CD4-positive, alpha-beta T cell treated with Interleukin-1 beta for 1 hour (primary cell): ENCODE results near the gene PDE1C.
"Not testable (repeated sequence)": the region's sequence is repeated elsewhere in the genome, so short reads cannot be mapped to it uniquely, and the experiment has no call there.

Source experiments
- DNase-seq, 2 donors: peaks; one replicate each; pipeline ENCODE4 v3.0.0-alpha.2; 2020 to 2022

PDE1C gene

DNA sequence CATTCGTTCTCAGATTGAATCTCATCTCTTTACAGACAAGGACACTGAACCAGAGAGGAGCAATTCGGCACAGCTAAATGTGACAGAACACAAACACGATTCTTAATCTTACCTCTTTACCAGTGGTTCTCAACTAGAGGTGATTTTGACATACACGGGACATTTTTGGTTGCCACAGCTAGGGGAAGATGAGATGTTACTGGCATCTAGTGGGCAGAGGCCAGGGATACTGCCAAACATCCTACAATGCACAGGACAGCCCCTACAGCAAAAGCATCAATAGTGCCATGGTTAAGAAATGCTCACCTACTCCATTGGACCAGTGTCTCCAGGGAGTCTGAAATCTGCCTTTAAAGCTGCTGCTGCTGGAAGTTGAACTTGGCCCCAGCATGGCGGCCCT, 27.3 kb downstream of the PDE1C start:
- no peak for DNase-seq

DNA sequence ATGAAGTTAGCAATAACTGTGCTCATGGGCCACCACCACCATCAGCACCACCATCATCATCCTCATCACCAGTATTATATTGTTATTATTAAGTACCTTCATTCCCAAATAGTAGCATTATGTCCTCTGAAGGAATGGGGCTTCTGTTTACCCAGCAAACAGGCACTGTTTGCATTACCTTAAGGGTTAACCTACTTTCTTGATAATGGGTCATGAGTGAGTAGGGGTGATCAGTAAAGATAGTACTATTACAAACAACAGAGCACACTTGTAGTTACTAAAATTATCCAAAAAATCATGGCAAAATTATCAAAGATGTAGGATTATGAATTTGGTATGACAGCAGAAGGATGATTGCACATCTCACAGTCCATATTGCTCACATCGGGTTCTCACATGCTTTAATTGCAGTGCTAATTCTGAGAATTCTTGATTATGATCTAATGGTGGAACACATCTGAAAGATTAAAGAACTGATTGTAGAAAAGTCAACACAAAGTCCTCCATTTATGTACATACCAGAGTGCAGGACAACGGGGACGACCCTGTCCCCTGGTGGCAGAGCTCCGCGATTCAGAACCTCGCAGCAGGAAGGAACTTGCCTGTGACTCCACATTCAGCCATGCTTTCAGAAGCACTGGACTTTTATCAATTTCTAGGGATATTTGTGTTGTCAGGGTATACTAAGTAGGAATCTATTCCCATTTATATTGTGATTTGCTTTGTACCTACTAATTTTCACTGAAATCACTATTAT, 31.0 kb downstream of the PDE1C start:
- no peak for DNase-seq

DNA sequence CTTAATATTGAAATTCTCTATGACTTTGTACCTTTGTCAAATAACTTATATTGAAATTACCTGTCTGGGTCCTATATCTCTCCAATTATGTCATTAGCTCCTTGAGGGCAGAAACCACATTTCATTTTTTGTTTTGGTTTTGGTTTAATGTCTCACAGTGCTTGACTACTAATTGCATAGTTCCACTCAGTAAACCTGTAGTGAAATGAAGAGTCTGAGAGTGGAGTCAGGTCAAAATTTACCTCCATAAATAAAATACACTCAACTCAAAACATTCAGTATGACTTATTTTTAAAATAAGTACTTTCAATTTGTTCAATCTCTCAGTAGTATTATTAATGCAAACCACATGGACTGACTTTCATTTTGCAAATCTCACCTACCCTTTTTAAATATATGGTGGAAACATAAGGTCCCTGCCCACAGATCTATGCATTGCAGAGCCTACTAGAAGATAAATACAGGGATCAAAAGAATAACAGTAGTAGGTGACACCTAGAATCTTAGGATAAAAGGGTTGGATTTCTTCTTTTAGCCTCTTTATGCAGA, 32.5 kb downstream of the PDE1C start:
- no peak for DNase-seq

DNA sequence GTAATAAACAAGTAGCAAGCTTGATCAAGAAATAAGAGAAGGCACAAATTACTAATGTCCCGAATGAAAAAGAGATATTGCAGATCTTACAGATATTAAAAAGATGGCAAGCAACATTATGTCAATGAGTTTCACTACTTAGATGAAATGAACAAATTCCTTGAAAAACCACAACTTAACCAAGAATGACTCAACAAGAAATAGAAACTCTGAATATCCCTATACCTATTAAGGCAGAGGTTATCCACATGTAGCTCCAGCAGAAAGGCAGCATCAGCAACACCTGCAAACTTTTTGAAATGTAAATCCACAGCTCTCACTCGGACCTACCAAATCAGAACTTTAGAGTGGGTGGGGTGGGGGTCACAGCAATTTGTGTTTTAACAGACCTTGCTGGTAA, 33.6 kb downstream of the PDE1C start:
- DNase-seq: no peak

DNA sequence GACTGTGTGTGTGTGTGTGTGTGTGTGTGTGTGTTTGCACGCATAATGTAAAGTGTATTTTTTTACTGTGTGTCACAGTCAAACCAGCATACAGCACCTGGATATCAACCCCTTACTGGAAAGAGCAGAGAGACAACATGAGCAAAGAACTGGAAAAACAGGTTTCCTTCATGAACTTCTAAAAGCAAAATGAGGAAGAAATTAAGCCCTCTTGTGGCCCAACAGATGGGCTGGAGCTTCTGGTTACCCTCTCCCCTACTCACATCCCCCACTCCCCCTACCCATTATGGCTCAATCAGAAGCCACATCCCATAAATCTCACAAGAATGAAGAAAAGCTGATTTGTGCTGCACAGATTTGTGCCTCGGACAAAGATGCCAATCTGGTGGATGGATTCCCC, 36.2 kb downstream of the PDE1C start:
- no peak for DNase-seq

DNA sequence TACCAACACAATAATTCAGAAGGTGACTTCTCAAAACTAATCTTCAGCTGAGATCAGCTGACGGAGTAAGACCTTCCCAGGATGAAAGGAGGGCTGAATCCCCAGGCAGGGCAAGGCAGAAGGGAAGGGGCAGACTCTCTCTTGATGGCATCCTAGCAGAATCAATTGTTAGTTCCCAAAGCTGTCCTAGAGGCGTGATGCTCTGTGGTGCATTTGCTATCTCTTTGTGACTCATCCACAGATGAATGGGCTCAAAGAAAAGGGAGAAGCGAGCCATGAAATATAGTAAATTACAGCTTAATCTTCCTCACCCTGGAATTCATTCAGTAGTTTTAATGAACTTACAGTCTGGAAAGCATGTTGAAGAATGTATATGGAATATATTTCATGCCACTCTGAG, 37.2 kb downstream of the PDE1C start:
- DNase-seq: no peak

DNA sequence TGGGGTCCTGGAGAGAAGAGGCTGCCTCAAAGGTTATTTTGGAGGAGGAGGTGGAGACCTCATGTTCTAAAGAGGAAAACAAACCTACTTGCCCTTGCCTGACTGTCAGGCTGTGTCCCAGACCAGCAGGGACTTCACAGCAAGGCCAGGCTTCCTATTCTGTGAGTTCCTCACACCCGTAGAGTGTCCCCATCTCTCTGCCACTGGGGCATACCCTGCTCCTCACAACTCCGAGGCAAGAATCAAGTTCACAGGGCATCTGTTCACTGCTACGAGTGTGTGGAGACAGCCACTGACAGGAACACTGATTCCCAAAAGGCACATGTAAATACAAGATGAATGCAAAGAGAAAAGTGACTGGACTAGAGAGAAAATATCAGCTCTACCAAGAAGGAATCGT, 38.0 kb downstream of the PDE1C start:
- no peak for DNase-seq

DNA sequence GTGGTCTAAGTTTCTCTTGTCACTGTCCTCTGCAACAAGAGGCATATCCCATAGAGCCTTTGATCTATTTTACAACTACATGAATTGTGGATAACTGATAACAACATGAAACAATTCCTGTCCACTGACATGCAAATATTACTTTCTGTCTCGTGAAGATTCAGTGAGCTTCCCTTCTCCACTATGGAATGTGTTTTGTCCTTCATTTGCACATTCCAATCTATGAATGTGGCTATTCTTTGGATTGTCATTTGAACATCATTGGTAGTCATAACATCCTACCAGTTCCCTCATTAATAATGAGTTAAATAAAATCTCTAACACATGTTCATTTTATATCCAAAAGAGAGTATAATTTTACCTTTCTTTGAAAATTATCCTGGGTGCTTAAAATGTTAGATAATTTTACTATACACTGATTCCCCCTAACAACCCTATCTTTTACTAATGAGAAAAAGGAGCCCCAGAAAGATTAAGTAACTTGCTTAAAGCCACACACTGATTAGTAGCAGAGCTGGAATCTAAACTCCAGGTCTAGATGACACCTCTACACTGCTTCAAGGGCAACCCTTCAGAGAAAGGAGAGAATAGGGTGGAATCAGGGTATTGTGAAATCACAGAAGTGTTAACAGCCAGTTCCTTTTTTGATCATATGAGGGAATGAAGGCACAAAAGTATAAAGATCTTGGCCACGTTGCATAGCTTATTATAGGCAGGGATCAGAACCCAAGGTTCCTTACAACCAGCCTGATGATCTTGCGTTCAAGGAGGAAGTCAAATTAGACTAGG, 39.1 kb downstream of the PDE1C start:
- DNase-seq: no peak

DNA sequence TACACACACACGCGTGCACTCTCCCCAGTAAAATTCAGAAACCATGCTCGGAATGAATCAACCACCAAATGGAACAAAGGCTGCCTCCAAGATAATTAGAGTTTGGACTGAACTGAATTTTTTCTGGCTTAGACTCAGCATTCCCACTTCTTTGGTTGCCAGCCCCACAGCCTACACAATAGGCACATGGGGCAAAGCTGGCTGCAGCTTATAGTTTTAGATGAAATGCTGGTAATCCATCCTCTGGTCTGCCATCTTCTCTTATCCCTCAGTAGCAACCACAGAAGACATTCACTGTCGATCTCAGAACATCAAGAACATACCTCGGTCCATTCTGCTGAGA, 44.2 kb downstream of the PDE1C start:
- DNase-seq: no peak

DNA sequence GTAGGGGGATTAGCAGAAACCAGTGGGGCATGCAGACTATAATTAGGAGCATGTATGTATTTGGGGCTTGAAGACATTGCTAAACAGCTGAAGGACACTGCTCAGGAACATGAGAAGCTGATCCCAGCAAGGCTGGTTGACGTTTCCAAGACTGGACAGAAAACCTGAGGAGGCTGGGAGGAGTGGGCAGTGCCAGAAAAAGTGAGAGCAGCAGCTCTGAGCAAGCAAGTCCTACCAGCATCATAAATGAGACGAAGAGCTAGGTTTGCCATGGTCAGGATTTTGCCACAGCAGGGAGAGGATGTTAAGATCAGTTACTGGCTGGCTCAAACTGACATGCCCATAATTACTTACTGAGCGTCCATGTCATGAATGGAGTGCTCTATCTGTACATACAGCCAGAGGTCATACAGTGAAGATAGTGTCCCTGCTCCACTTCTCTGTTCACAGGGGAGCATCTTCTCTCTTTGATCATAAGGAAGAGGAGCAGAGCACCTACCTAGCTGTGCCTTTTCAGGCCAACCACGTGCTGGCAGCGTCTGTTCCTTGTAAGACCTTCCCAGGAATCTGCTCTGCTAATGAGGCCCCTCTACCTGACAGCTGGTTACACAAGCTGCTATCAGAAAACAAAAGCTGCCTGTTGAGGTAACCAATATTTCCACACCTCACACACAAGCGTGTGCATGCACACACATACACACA, 44.7 kb downstream of the PDE1C start:
- no peak for DNase-seq

DNA sequence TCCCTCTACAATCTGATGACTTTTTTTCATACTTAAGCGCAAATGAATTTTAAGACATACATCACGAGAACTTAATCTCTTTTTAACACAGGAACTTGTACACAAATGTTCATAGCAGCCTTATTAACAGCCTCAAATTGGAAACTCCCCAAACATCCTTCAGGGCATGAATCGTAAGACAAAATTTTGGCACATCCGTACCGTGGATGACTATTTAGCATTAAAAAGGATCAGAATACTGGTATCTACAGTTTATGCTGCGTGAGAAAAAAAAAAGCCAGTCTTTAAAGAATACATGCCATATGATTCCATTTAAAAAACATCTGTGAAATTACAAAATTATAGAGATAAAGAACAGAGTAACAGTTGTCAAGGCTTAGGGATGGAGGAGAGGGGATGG, 46.8 kb downstream of the PDE1C start:
- no peak for DNase-seq

DNA sequence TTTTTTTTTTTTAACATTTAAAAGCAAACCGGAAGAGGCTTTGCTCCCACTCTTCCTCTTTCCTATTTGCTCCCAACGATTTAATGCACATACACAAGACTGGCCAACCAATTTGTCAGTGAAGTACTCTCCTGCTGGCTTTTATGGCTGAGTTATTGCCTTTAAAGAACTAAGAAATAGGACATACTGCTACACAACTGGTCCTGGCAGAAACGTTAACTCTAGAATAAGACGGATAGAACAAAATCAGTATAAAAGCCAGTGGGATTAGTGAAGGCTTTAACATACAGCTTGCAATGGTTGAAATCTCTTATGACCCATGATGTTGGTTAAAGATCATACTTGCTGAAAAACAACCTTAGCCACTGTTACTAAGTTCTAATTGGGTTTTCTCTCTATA, 47.2 kb downstream of the PDE1C start:
- no peak for DNase-seq

DNA sequence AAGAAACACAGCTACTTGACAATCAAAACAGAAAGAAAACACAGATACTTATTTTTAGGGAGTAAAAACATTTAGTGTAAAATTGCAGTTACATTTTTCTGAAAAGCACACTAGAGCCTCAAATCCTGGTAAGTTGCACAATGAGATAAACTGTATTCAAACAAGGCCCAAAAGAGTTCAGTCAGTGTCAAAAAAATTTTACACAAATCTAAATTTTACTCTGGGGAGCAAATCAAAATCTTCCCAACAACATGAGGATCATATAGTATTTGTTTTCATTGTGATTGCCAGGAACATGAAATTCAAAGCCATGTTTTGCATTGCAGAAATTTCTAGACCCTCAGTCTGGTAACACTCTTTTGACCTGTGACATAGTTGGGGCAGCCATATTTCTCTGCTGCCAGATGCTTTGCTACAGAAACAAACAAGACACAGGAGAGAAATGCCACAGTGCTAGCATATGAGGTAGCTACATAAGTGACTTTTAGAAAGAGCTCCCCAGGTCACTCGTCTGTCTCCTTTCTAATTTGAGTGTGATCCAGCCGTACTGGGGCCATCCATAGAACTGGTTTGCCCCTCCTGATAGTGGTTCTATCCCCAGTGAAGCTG, 49.6 kb downstream of the PDE1C start:
- no peak for DNase-seq

DNA sequence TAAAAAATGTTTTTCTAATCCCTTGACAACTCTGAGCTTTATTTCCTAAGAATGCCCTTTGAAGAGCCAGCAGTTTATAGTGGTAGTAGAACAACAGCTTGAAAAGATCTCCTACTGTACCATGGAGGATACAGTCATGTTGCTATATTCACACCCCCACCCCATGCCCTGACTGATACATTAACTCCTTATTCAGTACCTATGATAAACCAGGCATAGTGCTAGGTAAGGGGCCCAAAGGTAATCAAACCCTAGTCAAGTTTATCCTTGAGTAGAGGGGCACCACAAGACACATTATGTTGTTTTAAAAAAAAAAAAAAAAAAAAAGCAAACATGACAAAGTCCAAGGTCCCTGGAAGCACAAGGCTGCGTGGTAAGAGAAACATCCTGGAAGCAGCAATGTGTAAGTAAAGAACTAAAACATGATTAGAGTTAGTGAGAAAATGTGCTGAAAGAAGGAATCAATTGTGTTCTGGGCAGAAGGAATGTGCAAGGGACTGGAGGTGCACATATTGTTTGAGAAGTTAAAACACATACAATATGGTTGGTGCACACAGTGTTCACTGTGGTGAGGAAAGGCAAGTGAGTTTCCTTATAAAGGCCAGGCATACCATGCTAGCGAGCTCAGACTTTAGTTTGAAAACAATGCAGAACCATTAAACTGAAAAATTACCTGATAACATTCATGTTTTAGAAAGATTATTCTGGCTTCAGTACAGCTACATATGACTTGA, 51.2 kb downstream of the PDE1C start:
- DNase-seq: no peak

DNA sequence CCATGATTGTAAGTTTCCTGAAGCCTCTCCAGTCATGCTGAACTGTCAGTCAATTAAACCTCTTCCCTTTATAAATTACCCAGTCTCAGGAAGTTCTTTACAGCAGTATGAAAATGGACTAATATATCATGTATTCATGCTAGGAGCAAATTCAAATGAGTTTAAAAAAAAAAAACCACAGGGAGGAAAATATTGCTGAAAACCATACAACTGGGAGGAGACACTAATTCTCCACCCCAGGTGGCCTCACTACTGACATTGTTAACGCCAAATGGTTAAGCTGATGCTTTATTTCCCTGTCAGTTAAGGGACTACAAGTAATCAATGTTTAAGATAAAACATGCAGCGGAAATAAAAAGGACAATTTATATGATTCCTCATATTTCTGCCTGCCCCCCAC, 55.1 kb downstream of the PDE1C start:
- DNase-seq: no peak

DNA sequence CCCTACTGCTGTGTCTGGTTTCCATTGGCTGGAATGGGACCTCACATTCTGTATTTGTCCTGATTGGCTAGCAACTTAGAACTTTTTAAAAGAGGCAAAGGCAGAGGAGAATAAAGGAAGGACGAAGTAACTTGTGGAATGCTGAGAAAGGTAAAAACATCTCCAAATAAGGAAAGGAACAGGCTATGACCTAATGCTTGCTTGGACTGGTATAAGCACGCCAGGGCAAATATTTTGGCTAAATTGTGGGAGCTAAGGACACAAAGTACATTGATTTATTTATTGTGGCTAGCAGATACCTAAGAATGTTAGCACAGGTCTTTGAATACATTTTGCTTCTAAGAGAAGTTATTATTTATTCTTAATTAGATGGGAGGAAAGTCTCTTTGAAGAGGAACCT, 56.7 kb downstream of the PDE1C start:
- not testable (repeated sequence) for DNase-seq

DNA sequence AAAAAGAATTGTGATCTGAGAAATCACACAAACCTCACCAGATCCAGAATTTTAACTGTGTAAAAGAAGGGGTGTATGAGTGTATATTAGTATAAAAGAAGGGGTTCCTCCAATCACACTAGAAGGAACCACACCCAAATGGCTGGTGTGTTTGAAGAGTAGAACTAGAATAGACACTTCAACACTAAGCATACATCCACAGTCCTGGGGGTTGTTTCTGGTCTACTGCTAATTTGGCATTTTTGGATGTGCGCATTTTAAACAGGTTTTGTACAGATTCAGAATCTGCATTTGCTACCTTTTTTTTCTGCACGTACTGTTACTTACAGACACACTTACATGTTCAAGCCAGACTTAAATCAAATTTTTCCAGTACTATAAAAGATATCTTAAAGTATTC, 64.6 kb downstream of the PDE1C start:
- no peak for DNase-seq

DNA sequence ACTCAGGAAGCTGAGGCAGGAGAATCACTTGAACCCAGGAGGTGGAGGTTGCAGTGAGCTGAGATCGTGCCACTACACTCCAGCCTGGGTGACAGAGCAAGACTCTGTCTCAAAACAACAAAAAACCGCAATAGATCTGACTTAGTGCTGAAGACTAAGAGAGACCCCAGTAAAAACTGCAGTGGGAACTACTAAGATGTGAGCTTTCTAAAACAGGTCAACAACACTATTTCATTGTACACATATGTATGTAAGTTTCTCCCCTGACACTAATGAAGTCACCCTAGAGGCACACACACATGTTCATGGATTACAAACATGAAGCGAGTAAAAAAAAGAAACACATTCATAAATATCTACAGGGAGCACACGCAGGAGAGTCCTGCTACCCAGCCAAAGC, 68.3 kb downstream of the PDE1C start:
- no peak for DNase-seq

DNA sequence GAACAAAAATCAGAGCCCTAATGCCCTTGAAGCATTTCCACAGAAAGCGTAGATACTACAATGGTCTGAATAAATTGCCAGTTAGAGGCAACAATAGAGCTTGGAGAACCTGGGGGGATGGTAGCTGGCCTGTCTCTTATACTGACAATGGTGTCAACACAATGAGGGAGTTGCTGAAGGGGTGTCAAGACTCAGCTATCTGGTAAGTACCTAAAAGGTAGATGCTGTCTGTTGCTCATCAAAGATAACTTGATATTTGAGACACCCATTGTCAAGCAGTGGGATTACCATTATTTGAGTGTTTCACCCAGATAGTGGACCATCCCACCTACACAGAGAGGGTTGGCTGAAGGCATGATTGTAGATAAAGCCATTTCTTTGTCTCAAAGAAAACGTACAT, 72.8 kb downstream of the PDE1C start:
- DNase-seq: no peak

DNA sequence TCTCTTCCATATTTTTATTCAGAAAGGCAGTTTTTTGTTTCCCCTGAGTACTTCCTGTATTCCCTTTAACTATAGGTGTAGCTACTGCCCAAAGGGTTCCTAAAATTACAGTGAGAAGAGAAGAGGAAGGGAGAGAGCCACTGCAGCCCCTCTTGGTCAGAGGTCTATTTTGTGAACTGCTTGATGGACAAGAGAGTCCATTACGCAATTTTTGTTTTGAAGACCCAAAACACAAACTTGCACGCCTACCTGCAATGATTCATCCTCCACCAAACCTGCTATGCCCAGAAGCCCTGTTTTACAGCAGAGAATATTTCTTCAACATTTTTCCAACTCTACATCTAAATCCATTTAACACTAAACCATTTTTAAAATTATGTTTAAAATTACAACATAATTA, 75.1 kb downstream of the PDE1C start:
- DNase-seq: no peak

DNA sequence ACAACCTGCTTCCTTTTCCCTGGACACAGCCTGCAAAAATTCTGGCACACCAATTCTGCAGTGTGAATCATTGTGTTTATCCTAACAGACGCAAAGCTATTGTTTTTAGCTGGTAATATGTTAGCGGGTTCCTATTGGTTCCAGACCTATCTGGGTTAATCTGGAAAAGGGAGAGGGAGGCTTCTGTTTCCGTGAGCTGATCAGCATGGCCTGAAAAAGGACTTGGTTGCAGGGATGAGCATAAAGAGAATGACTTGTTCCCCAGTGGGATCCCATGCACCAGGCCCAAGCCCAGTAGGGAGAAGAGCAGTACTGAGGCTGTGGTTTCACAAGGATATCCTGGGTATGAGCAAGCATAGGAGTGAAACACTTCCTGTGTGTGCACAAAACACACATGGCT, 78.4 kb downstream of the PDE1C start:
- DNase-seq: no peak

DNA sequence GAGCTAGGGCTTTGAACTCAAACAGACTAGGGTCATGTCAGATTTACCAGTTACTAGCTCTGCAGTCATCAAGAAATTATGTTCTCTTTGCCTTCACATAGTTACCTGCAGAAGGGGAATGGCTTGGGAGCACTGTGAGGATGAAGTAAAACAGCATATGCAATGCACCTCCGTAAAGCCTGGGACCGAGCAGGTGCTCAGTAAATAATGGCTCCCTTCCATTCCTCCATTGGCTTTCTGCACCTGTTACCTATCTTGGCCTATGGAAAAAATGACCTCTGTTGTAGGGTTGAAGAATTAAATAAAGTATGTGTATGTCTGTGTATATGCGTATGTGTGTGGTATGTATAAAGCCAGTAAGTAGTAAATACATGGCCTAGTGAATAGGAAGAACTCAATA, 78.8 kb downstream of the PDE1C start:
- no peak for DNase-seq
